ENCODE data around the gene LTA4H. TPM values are rescaled to one million over a fixed set of nuclear protein-coding genes. Genes with fewer than 3 reads are reported as not detected.

The LTA4H gene
- total and polyA plus RNA-seq, 2 donors: 61.5 to 72.1 TPM

DNA sequence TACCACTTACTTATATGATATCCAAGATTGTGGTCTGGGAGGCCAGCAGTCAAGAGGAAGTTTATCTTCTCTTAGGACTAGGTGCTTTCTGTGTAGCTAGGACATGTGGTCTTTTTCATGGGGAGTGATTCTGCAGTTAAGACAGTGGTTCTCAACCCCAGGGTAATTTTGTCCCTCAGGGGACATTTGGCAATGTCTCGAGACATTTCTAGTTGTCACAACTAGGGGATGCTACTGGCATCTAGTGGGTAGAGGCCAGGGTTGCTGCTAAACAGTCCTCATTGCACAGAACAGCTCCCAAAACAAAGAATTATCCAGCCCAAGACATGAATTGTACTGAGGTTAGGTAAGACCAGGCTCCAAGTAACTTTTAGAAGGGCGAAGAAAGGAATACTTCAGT, 72.3 kb downstream of the LTA4H start:
- 96% methylated on average over 2 of the region's 2 CpGs for WGBS
- Histone ChIP-seq H3K4me3 (ENCODE audit: low read length in 2 of 2) (no peak overlapping the region), H3K27me3 (ENCODE audit: control insufficient read depth in 2 of 2, insufficient read depth in 1 of 2, low read length in 1 of 2) (no peaks in the 10 kb centered on the region), H3K36me3 (ENCODE audit: control insufficient read depth in 2 of 2, insufficient read depth in 2 of 2, low read length in 1 of 2) (no peaks in the 10 kb centered on the region), H3K4me1 (ENCODE audit: control insufficient read depth in 2 of 2, insufficient read depth in 2 of 2, low read length in 2 of 2) (no peaks in the 10 kb centered on the region), H3K9me3 (ENCODE audit: control insufficient read depth in 2 of 2, insufficient read depth in 1 of 2, low read length in 1 of 2) (no peaks in the 10 kb centered on the region), H3K27ac (ENCODE audit: low read depth in 1 of 2, low read length in 1 of 2) (no peak overlapping the region)
- no peak for DNase-seq (ENCODE audit: low read depth in 6 of 9, low spot score in 9 of 9)

DNA sequence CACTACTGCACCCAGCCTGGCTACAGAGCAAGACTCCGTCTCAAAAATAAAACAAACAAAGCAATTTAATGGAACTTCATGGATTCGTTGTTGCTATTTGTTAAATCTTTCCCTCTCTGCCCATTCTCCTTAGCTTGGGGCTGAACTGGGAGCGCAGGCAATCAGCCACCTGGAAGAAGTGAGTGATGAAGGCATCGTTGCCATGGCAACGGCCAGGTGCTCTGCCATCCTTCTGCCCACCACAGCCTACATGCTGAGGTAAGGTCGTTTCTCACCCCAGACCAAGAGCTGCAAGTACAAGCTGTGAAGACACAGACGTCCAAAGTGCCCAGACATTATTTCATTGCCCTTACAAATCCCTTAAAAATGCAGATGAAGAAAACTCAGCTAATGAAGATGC, 73.2 kb downstream of the LTA4H start:
- H3K36me3 ChIP-seq (ENCODE audit: control insufficient read depth in 2 of 2, insufficient read depth in 2 of 2, low read length in 1 of 2): no peaks in the 10 kb centered on the region
- H3K4me3 ChIP-seq (ENCODE audit: low read length in 2 of 2): no peak overlapping the region
- DNase-seq (ENCODE audit: low read depth in 6 of 9, low spot score in 9 of 9): no peak
- H3K27ac ChIP-seq (ENCODE audit: low read depth in 1 of 2, low read length in 1 of 2): no peak overlapping the region
- H3K27me3 ChIP-seq (ENCODE audit: control insufficient read depth in 2 of 2, insufficient read depth in 1 of 2, low read length in 1 of 2): no peaks in the 10 kb centered on the region
- H3K9me3 ChIP-seq (ENCODE audit: control insufficient read depth in 2 of 2, insufficient read depth in 1 of 2, low read length in 1 of 2): no peaks in the 10 kb centered on the region
- WGBS: 90% methylated on average over 7 of the region's 7 CpGs
- no peaks in the 10 kb centered on the region for H3K4me1 ChIP-seq (ENCODE audit: control insufficient read depth in 2 of 2, insufficient read depth in 2 of 2, low read length in 2 of 2)

DNA sequence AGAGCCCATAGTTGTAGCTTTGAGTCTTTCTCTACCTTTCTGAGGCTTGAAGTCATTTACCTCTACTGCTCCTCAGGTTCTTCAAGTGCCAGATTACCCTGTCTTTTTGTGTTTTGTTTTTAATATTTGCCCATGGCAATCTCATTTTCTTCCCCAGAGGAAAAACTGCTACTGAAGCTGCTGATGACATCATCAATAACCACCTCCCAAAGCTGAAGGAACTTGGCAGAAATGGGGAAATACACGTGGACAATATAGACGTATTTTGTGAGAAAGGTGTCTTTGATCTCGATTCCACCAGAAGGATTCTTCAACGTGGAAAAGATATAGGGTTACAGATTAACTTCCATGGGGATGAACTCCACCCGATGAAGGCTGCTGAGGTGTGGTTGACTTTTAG, 75.1 kb downstream of the LTA4H start:
- WGBS: 79% methylated on average over 5 of the region's 5 CpGs
- no peaks in the 10 kb centered on the region for H3K4me1 ChIP-seq (ENCODE audit: control insufficient read depth in 2 of 2, insufficient read depth in 2 of 2, low read length in 2 of 2)
- no peaks in the 10 kb centered on the region for H3K9me3 ChIP-seq (ENCODE audit: control insufficient read depth in 2 of 2, insufficient read depth in 1 of 2, low read length in 1 of 2)
- H3K27me3 ChIP-seq (ENCODE audit: control insufficient read depth in 2 of 2, insufficient read depth in 1 of 2, low read length in 1 of 2): no peaks in the 10 kb centered on the region
- no peaks in the 10 kb centered on the region for H3K36me3 ChIP-seq (ENCODE audit: control insufficient read depth in 2 of 2, insufficient read depth in 2 of 2, low read length in 1 of 2)
- no peak for DNase-seq (ENCODE audit: low read depth in 6 of 9, low spot score in 9 of 9)
- no peak overlapping the region for H3K27ac ChIP-seq (ENCODE audit: low read depth in 1 of 2, low read length in 1 of 2)
- no peak overlapping the region for H3K4me3 ChIP-seq (ENCODE audit: low read length in 2 of 2)

DNA sequence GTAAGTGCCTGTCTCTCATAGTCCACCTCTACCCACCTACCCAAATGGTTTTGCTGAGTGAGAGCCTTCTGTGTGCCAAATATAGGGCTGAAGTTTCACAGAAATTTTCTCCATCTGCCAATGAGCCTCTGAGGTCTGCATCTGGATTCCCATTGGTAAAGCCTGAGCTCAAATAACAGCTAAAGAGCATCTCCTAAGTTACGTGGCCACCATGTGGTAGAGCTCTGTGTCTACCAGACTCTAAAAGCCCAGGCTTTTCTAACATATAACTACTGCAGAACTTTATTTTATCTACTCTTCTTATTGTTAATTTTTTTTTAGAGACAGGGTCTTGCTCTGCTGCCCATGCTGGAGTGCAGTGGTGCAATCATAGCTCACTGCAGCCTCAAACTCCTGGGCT, 76.3 kb downstream of the LTA4H start:
- no peak overlapping the region for H3K4me3 ChIP-seq (ENCODE audit: low read length in 2 of 2)
- H3K36me3 ChIP-seq (ENCODE audit: control insufficient read depth in 2 of 2, insufficient read depth in 2 of 2, low read length in 1 of 2): no peaks in the 10 kb centered on the region
- no peak overlapping the region for H3K27ac ChIP-seq (ENCODE audit: low read depth in 1 of 2, low read length in 1 of 2)
- H3K27me3 ChIP-seq (ENCODE audit: control insufficient read depth in 2 of 2, insufficient read depth in 1 of 2, low read length in 1 of 2): no peaks in the 10 kb centered on the region
- H3K9me3 ChIP-seq (ENCODE audit: control insufficient read depth in 2 of 2, insufficient read depth in 1 of 2, low read length in 1 of 2): no peaks in the 10 kb centered on the region
- 88% methylated on average over 1 of the region's 1 CpG for WGBS
- DNase-seq (ENCODE audit: low read depth in 6 of 9, low spot score in 9 of 9): peak in 2 of 9 donors; percentile 7 to 14
- H3K4me1 ChIP-seq (ENCODE audit: control insufficient read depth in 2 of 2, insufficient read depth in 2 of 2, low read length in 2 of 2): no peaks in the 10 kb centered on the region

DNA sequence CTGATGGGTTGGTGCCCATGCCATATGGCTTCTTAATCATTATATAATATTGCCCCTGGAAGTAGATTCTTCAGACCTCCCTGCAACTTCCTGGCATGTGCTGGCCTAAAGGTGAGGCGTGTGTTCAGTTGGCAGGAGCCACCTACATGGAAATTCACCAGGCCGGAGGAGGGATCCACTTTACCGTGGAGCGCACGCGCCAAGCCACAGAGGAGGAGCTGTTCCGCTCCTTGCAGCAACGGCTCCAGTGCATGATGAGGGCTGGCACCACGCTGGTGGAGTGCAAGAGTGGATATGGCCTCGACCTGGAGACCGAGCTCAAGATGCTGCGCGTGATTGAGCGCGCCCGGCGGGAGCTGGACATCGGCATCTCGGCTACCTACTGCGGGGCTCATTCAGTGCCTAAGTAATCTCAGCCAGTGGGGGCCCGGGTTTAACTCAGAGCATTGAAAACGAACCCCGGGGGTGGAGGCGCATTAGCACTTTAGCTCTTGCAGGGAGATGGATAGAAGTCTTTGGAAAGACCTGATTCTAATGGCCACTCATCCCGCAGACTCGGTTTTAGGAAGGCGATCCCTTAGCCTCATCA, 78.7 kb downstream of the LTA4H start:
- DNase-seq (ENCODE audit: low read depth in 6 of 9, low spot score in 9 of 9): no peak
- WGBS: 95% methylated on average over 27 of the region's 27 CpGs
- no peaks in the 10 kb centered on the region for H3K4me1 ChIP-seq (ENCODE audit: control insufficient read depth in 2 of 2, insufficient read depth in 2 of 2, low read length in 2 of 2)

DNA sequence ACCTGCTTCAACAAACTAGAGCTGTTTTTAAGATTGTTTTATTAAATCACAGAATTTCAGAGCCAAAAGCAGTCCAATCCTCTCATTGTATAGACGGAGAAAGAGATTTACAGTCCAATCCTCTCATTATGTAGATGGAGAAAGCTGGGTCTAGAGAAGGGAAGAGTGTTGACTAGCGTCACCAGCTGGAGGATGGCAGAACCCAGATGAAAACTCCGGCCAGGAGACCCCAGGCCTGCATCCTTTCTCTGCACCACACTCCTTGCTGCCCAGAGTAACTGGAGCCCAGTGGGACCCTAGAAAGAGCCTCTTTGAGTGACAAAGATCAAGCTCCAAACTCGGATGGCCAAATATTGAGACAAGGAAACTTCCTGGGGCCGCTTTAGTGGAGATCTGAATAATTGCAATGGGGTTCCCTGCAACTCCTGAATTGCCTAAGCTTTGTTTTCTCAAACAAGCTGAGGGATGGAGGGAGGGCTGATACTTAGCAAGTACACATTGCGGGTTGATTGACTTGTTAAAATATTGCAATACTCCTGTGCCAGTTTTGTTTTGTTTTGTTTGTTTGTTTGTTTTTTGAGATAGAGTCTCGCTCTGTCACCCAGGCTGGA, 79.7 kb downstream of the LTA4H start:
- DNase-seq (ENCODE audit: low read depth in 6 of 9, low spot score in 9 of 9): no peak
- H3K27me3 ChIP-seq (ENCODE audit: control insufficient read depth in 2 of 2, insufficient read depth in 1 of 2, low read length in 1 of 2): no peaks in the 10 kb centered on the region
- H3K9me3 ChIP-seq (ENCODE audit: control insufficient read depth in 2 of 2, insufficient read depth in 1 of 2, low read length in 1 of 2): no peaks in the 10 kb centered on the region
- no peaks in the 10 kb centered on the region for H3K36me3 ChIP-seq (ENCODE audit: control insufficient read depth in 2 of 2, insufficient read depth in 2 of 2, low read length in 1 of 2)
- WGBS: 97% methylated on average over 7 of the region's 7 CpGs
- H3K4me3 ChIP-seq (ENCODE audit: low read length in 2 of 2): no peak overlapping the region
- no peak overlapping the region for H3K27ac ChIP-seq (ENCODE audit: low read depth in 1 of 2, low read length in 1 of 2)
- no peaks in the 10 kb centered on the region for H3K4me1 ChIP-seq (ENCODE audit: control insufficient read depth in 2 of 2, insufficient read depth in 2 of 2, low read length in 2 of 2)

More for the DNA sequence above, 78.7 kb downstream of the LTA4H start:
- Histone ChIP-seq H3K27ac (ENCODE audit: low read depth in 1 of 2, low read length in 1 of 2) (no peak overlapping the region), H3K27me3 (ENCODE audit: control insufficient read depth in 2 of 2, insufficient read depth in 1 of 2, low read length in 1 of 2) (no peaks in the 10 kb centered on the region), H3K4me3 (ENCODE audit: low read length in 2 of 2) (no peak overlapping the region), H3K36me3 (ENCODE audit: control insufficient read depth in 2 of 2, insufficient read depth in 2 of 2, low read length in 1 of 2) (no peaks in the 10 kb centered on the region), H3K9me3 (ENCODE audit: control insufficient read depth in 2 of 2, insufficient read depth in 1 of 2, low read length in 1 of 2) (no peaks in the 10 kb centered on the region)

DNA sequence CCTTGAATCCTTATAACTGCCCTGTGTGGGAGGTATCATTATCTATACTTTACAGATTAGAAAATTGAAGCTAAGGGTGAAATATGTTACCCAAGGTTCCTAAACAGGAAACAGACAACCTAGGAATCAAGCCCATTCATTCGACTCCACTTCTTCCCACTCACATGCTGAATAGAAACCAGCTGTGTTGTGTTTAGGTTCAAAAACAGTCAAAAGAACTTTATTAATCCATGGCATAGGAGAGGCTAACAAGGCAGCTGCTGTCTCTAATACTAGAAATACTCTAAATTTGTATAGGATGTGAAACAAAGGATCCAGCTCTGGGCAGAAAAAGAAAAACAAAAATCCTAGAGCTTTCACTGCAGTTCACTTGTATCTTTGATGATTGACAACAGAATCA, 82.4 kb downstream of the LTA4H start:
- Histone ChIP-seq H3K27ac (ENCODE audit: low read depth in 1 of 2, low read length in 1 of 2) (no peak overlapping the region), H3K36me3 (ENCODE audit: control insufficient read depth in 2 of 2, insufficient read depth in 2 of 2, low read length in 1 of 2) (no peaks in the 10 kb centered on the region), H3K27me3 (ENCODE audit: control insufficient read depth in 2 of 2, insufficient read depth in 1 of 2, low read length in 1 of 2) (peaks cover 0 to 4% of the 10 kb centered on the region in 2 donors), H3K4me1 (ENCODE audit: control insufficient read depth in 2 of 2, insufficient read depth in 2 of 2, low read length in 2 of 2) (no peaks in the 10 kb centered on the region), H3K9me3 (ENCODE audit: control insufficient read depth in 2 of 2, insufficient read depth in 1 of 2, low read length in 1 of 2) (no peaks in the 10 kb centered on the region), H3K4me3 (ENCODE audit: low read length in 2 of 2) (no peak overlapping the region)
- WGBS: 84% methylated on average over 1 of the region's 1 CpG
- no peak for DNase-seq (ENCODE audit: low read depth in 6 of 9, low spot score in 9 of 9)

DNA sequence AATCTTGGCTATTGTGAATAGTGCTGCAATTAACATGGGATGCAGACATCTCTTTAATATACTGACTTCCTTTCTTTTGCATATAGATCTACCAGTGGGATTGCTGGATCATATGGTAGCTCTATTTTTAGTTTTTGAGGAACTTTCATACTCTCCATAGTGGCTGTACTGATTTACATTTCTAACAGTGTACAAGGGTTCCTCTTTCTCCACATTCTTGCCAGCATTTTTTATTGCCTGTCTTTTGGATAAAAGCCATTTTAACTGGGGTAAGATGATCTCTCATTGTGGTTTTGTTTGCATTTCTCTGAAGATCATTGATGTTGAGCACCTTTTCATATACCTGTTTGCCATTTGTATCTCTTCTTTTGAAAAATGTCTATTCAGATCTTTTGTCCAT, 83.9 kb downstream of the LTA4H start:
- no peaks in the 10 kb centered on the region for H3K4me1 ChIP-seq (ENCODE audit: control insufficient read depth in 2 of 2, insufficient read depth in 2 of 2, low read length in 2 of 2)
- peaks cover 0 to 4% of the 10 kb centered on the region in 2 donors for H3K27me3 ChIP-seq (ENCODE audit: control insufficient read depth in 2 of 2, insufficient read depth in 1 of 2, low read length in 1 of 2)
- no peaks in the 10 kb centered on the region for H3K9me3 ChIP-seq (ENCODE audit: control insufficient read depth in 2 of 2, insufficient read depth in 1 of 2, low read length in 1 of 2)
- DNase-seq (ENCODE audit: low read depth in 6 of 9, low spot score in 9 of 9): no peak
- H3K4me3 ChIP-seq (ENCODE audit: low read length in 2 of 2): no peak overlapping the region
- H3K36me3 ChIP-seq (ENCODE audit: control insufficient read depth in 2 of 2, insufficient read depth in 2 of 2, low read length in 1 of 2): no peaks in the 10 kb centered on the region
- H3K27ac ChIP-seq (ENCODE audit: low read depth in 1 of 2, low read length in 1 of 2): no peak overlapping the region

All from thymus (tissue), 11 donors.